Measurements from ENCODE around the gene CLNK. TPM values are rescaled to one million over a fixed set of nuclear protein-coding genes. Genes with fewer than 3 reads are reported as not detected.

Gene CLNK
- total and polyA plus RNA-seq, 2 of the 8 experiments (the other 6 are each of a cell fraction or from before 2014, with no cell fraction given): not detected

DNA sequence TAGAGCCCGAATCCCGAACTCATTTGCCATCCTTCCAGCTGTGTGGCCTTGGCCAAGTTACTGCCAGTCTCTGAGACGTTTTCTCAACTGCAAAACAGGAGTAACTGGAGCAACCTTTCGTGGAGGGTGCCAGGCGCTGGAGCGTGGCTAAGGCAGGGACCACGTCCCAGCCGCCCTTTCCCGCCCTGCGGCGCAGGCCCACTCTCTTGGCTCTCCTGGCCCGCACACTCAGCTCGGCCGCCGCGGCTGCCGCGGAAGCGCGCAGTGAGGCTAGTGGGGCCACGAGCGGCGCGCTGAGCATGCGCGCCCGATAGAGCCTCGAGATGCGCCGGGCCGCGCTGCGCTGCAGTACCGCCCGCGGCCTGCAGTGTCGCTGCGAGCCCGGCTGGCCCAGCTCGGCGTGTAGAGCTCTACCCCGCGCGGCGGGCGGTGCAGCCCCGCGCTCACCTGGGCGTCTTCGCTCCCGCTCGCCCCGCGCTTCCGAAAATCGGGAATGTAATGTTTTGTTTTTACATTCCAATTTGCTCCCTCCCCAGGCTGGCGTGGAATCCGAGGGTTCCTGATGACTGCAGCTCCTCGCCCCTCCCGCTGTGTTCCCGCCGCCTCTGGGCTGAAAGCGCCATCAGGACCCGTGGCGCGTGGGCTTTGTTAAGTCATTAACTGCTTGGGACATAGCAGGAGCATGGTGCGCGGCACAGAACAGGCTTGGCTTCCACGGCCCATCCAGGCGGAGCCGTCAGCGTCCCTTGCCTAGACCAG lies 223.3 kb downstream of the CLNK start:
- peak overlapping the region; percentile 26 for H2BK120ac ChIP-seq (replicated peaks; ENCODE audit: low read depth, low read length)
- CTCF ChIA-PET (ENCODE audit: partially characterized antibody): interaction anchor here (0.6 to 5.1 kb wide), 41 partner anchors 9 to 827 kb away, joined by 3 to 39 read pairs (median 4); no protein-coding TSS in a partner anchor
- TF ChIP-seq ASH2L (IDR thresholded peaks at IDR 0.05; ENCODE audit: low read length) (peak; percentile 68), NRF1 (IDR thresholded peaks at IDR 0.05; ENCODE audit: low read depth, low read length) (peak; percentile 74), TAF1 (IDR thresholded peaks at IDR 0.05; ENCODE audit: low read depth, low read length) (0 out of 2 replicates have a peak, but pooled peaks have one; percentile 49), HDAC6 (IDR thresholded peaks at IDR 0.05; ENCODE audit: low read depth, low read length) (no peak), E2F6 (IDR thresholded peaks at IDR 0.05) (peak; percentile 74)
- TF ChIP-seq, protein P1, sequence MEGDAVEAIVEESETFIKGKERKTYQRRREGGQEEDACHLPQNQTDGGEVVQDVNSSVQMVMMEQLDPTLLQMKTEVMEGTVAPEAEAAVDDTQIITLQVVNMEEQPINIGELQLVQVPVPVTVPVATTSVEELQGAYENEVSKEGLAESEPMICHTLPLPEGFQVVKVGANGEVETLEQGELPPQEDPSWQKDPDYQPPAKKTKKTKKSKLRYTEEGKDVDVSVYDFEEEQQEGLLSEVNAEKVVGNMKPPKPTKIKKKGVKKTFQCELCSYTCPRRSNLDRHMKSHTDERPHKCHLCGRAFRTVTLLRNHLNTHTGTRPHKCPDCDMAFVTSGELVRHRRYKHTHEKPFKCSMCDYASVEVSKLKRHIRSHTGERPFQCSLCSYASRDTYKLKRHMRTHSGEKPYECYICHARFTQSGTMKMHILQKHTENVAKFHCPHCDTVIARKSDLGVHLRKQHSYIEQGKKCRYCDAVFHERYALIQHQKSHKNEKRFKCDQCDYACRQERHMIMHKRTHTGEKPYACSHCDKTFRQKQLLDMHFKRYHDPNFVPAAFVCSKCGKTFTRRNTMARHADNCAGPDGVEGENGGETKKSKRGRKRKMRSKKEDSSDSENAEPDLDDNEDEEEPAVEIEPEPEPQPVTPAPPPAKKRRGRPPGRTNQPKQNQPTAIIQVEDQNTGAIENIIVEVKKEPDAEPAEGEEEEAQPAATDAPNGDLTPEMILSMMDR (IDR thresholded peaks at IDR 0.05; ENCODE audit: control extremely low read depth in 1 of 3, insufficient read depth in 1 of 3, low read depth in 1 of 3, low read length in 3 of 3): peak; percentile 86 to 93 (median 91)
- TF ChIP-seq, protein P2, sequence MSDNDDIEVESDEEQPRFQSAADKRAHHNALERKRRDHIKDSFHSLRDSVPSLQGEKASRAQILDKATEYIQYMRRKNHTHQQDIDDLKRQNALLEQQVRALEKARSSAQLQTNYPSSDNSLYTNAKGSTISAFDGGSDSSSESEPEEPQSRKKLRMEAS (IDR thresholded peaks at IDR 0.05): peak; percentile 83

More for the DNA sequence above, 223.3 kb downstream of the CLNK start:
- 8% methylated on average over 46 of the region's 72 CpGs; no CpG with 5 or more reads in 1 of the 2 experiments for WGBS, 2 experiments (ENCODE audit: extremely low coverage in 1 of 2, insufficient coverage in 1 of 2, insufficient read length in 1 of 2, insufficient replicate concordance in 2 of 2, low coverage in 1 of 2, low lambda C conversion rate in 2 of 2, missing lambda C conversion rate in 1 of 2)
- Histone ChIP-seq H2BK15ac (ENCODE audit: low read length) (peak overlapping the region; percentile 88; the same call in 1 of the 2 replicates), H2BK5ac (ENCODE audit: low read depth, low read length) (peak overlapping the region; percentile 60; the same call in 1 of the 2 replicates), H3K27ac (ENCODE audit: low read depth, low read length) (no peak overlapping the region), H3K27me3 (replicated peaks in 1 of 4; ENCODE audit: control insufficient read depth in 3 of 4, extremely low read depth in 1 of 4, insufficient read depth in 3 of 4, low read length in 3 of 4) (peaks cover 57 to 72% (median 66%) of the 10 kb centered on the region in 4 experiments), H4K91ac (replicated peaks; ENCODE audit: insufficient read length, low read length) (peak overlapping the region; percentile 77), H4K5ac (ENCODE audit: insufficient read length, low read depth, low read length) (no peak overlapping the region), H3K79me1 (ENCODE audit: low read depth, low read length) (no peaks in the 10 kb centered on the region), H3K4me1 (replicated peaks in 1 of 4; ENCODE audit: control insufficient read depth in 3 of 4, insufficient read depth in 4 of 4, low read length in 3 of 4) (peaks cover 0 to 21% (median 11%) of the 10 kb centered on the region in 4 experiments; a peak in 5 of 7 replicates), H3K14ac (ENCODE audit: insufficient read length) (no peak overlapping the region), H3K23me2 (ENCODE audit: low read depth, low read length) (peaks cover 11% of the 10 kb centered on the region), H3K4ac (replicated peaks; ENCODE audit: insufficient read length, low read depth, low read length) (peak overlapping the region; percentile 74), H3K4me2 (ENCODE audit: insufficient read depth in 1 of 2, low read depth in 2 of 2, low read length in 2 of 2) (peak overlapping the region; percentile 64 to 96), H3K79me2 (ENCODE audit: control insufficient read depth in 1 of 2, insufficient read depth in 2 of 2, low read length in 2 of 2) (no peaks in the 10 kb centered on the region), H3K18ac (ENCODE audit: extremely low read depth, low read length) (peak overlapping the region; percentile 81; the same call in 1 of the 2 replicates), H3K9ac (replicated peaks in 1 of 4; ENCODE audit: extremely low read depth in 1 of 4, low read depth in 3 of 4, low read length in 3 of 4) (no peak overlapping the region; a peak in 3 of 7 replicates), H2AFZ (ENCODE audit: low read length) (peak overlapping the region; percentile 72), H2AK5ac (ENCODE audit: low read depth, low read length) (no peak overlapping the region), H3K56ac (replicated peaks; ENCODE audit: insufficient read length, low read depth, low read length) (no peak overlapping the region), H2BK12ac (ENCODE audit: low read depth, low read length) (no peak overlapping the region; the same call in 1 of the 2 replicates), H3K36me3 (ENCODE audit: control insufficient read depth in 2 of 4, insufficient read depth in 4 of 4, low read length in 3 of 4) (0 out of 8 replicates have a peak, but pooled peaks cover 0 to 3% (median 0%) of the 10 kb centered on the region in 4 experiments), H3K23ac (ENCODE audit: insufficient read length) (no peak overlapping the region), H4K20me1 (replicated peaks in 1 of 2; ENCODE audit: control insufficient read depth in 1 of 2, insufficient read depth in 2 of 2, low read length in 2 of 2) (peaks cover 6 to 13% of the 10 kb centered on the region in 2 experiments), H4K8ac (ENCODE audit: extremely low read depth, insufficient read depth, low read length) (no peak overlapping the region; the same call in 1 of the 2 replicates), H3K4me3 (ENCODE audit: extremely low read depth in 1 of 4, insufficient read depth in 2 of 4, low read depth in 3 of 4, low read length in 4 of 4) (peak overlapping the region; percentile 38 to 79 (median 67)), H2BK20ac (ENCODE audit: low read length) (no peak overlapping the region), H3K9me3 (ENCODE audit: insufficient read depth in 2 of 2, low read depth in 1 of 2, low read length in 1 of 2) (no peaks in the 10 kb centered on the region)
- DNase-seq (ENCODE audit: low read depth in 1 of 2, low spot score in 2 of 2): peak in 1 of 2 experiments; percentile 86
- no peak for FAIRE-seq
- POLR2A ChIA-PET (ENCODE audit: partially characterized antibody): interaction anchor here (0.7 to 1.1 kb wide), 5 partner anchors 13 to 342 kb away, joined by 3 to 4 read pairs (median 3); no protein-coding TSS in a partner anchor
